C4-2B (cell line): ENCODE data around the gene TICRR.

Experiments used
- H3K27ac ChIP-seq: fragments of 450-650 bp; 2 replicates; pipeline ENCODE4 v1.5.1; 2017
- CTCF ChIP-seq: fragments of 450-650 bp; conservative IDR thresholded peaks from 2 replicates; pipeline ENCODE4 v1.5.1; 2017; ENCODE audit warnings: mild to moderate bottlenecking
- ZFX ChIP-seq: fragments of 450-650 bp; IDR thresholded peaks from 2 replicates; pipeline ENCODE4 v1.6.1; 2017

TICRR gene

GRCh38 chr15:89665449-89666181 is 90.3 kb downstream of the TICRR start:
- TF ChIP-seq ZFX (no peak), CTCF (no peak)
- no peak overlapping the region for H3K27ac ChIP-seq

GRCh38 chr15:89666184-89666857 is 91.1 kb downstream of the TICRR start:
- TF ChIP-seq CTCF: no peak
- no peak for TF ChIP-seq ZFX
- H3K27ac ChIP-seq: no peak overlapping the region

GRCh38 chr15:89666858-89667705 is 91.8 kb downstream of the TICRR start:
- TF ChIP-seq CTCF (no peak), ZFX (no peak)
- no peak overlapping the region for H3K27ac ChIP-seq

GRCh38 chr15:89667706-89667960 is 92.4 kb downstream of the TICRR start:
- no peak overlapping the region for H3K27ac ChIP-seq
- TF ChIP-seq ZFX: no peak
- TF ChIP-seq CTCF: no peak

GRCh38 chr15:89668171-89668570 is 92.9 kb downstream of the TICRR start:
- TF ChIP-seq ZFX (no peak), CTCF (no peak)
- no peak overlapping the region for H3K27ac ChIP-seq

GRCh38 chr15:89669309-89669865 is 94.1 kb downstream of the TICRR start:
- TF ChIP-seq CTCF: no peak
- H3K27ac ChIP-seq: no peak overlapping the region

- TF ChIP-seq CTCF (no peak), ZFX (no peak)
- no peak overlapping the region for H3K27ac ChIP-seq
These were observed 94.7 kb downstream of the TICRR start for GRCh38 chr15:89669941-89670340.
